GM12874 (cell line): ENCODE results near the gene ZNF784.

Experiments used
- CTCF ChIP-seq: IDR thresholded peaks from 2 replicates; pipeline ENCODE4 v1.5.1; 2011; ENCODE audit warnings: low read depth, mild to moderate bottlenecking, control low read depth, low read length, moderate library complexity; ENCODE audit not compliant: insufficient read depth

Gene ZNF784

GRCh38 chr19:55660991-55661390, 36.6 kb upstream of the ZNF784 start:
- no peak for TF ChIP-seq CTCF

GRCh38 chr19:55660404-55660803, 36.0 kb upstream of the ZNF784 start:
- no peak for TF ChIP-seq CTCF

GRCh38 chr19:55659822-55660221, 35.5 kb upstream of the ZNF784 start:
- TF ChIP-seq CTCF, result no peak

GRCh38 chr19:55658846-55659459, 34.6 kb upstream of the ZNF784 start:
- TF ChIP-seq CTCF, result no peak

GRCh38 chr19:55656988-55657747, 32.8 kb upstream of the ZNF784 start:
- TF ChIP-seq CTCF, result no peak

- no peak for TF ChIP-seq CTCF
Measured at GRCh38 chr19:55656552-55656951, 32.2 kb upstream of the ZNF784 start.

- no peak for TF ChIP-seq CTCF
Measured at GRCh38 chr19:55655648-55656040, 31.3 kb upstream of the ZNF784 start.
